Thyroid gland (tissue), 4 donors: Measurements from ENCODE around the gene OGDHL. TPM values are rescaled to one million over a fixed set of nuclear protein-coding genes. Genes with fewer than 3 reads are reported as not detected.

Source experiments
- DNase-seq, 2 donors: peaks; one replicate each; pipeline ENCODE4 v3.0.0-alpha.2; 2019
- H3K27ac ChIP-seq, 3 donors: fragments of 200-600 bp; sonication (generic); 1 replicate in 2 of 3; 2 replicates in 1 of 3; pipeline ENCODE4 v1.5.1; 2016 to 2019; ENCODE audit warnings: mild to moderate bottlenecking in 1 of 3, moderate library complexity in 1 of 3
- H3K27me3 ChIP-seq: fragments of 200-600 bp; sonication (generic); one replicate; pipeline ENCODE4 v1.5.1; 2019
- H3K36me3 ChIP-seq, 2 donors: fragments of 200-600 bp; sonication (generic); one replicate each; pipeline ENCODE4 v1.5.1; 2016 to 2019
- H3K4me1 ChIP-seq, 2 donors: fragments of 200-600 bp; sonication (generic); one replicate each; pipeline ENCODE4 v1.5.1; 2017 to 2019
- H3K4me3 ChIP-seq, 3 donors: fragments of 200-600 bp; sonication (generic); replicated peaks in 1 of 3; 1 replicate in 2 of 3; 2 replicates in 1 of 3; pipeline ENCODE4 v1.5.1; 2016; ENCODE audit warnings: mild to moderate bottlenecking in 1 of 3
- H3K9me3 ChIP-seq: fragments of 200-600 bp; sonication (generic); one replicate; pipeline ENCODE4 v1.5.1; 2017
- CTCF ChIP-seq, 6 experiments: fragments of 200-600 bp in 3 of 6; fragments of 450-650 bp in 3 of 6; sonication (generic) in 3 of 6; IDR thresholded peaks; one replicate each; pipeline ENCODE4 v1.5.1; 2016 to 2019; ENCODE audit warnings: antibody characterized with exemption in 6 of 6, mild to moderate bottlenecking in 2 of 6, inconsistent platforms in 1 of 6, moderate library complexity in 1 of 6
- POLR2A ChIP-seq, 2 donors: fragments of 450-650 bp; IDR thresholded peaks; one replicate each; pipeline ENCODE4 v1.6.1; 2017; ENCODE audit warnings: antibody characterized with exemption in 2 of 2, mild to moderate bottlenecking in 2 of 2, moderate library complexity in 1 of 2
- WGBS, 2 donors: methylation state at CpG; one replicate each; pipeline ENCODE4 v1.1.5; 2017; 5-methylcytosine and 5-hydroxymethylcytosine counted together
- intact Hi-C: fragments of 100-400 bp; cut with DNase I; formaldehyde crosslinking; loops from one replicate; pipeline ENCODE4 v1.15.1; 2023
- total RNA-seq, 4 donors: library from RNA; depleted of rRNA; stranded (reverse); fragments of >200 nt; gene quantifications; one replicate each; pipeline ENCODE4 v1.2.3, GENCODE V29; 2016

The OGDHL gene
- total RNA-seq, 4 donors from 2014 or later: 24.3 to 113 (median 70.0) TPM

GRCh38 chr10:49688261-49688846 is 73.8 kb downstream of the OGDHL start:
- TF ChIP-seq CTCF (IDR thresholded peaks at IDR 0.05) (no peak), POLR2A (IDR thresholded peaks at IDR 0.05) (no peak)
- intact Hi-C loops: no loop called here
- DNase-seq: no peak
- 12 to 21% methylated on average over 8 of the region's 8 CpGs for WGBS, 2 donors
- Histone ChIP-seq H3K27ac (no peak overlapping the region), H3K36me3 (no peaks in the 10 kb centered on the region), H3K4me1 (no peaks in the 10 kb centered on the region), H3K27me3 (no peaks in the 10 kb centered on the region), H3K4me3 (no peak overlapping the region), H3K9me3 (no peaks in the 10 kb centered on the region)

- DNase-seq: no peak
- intact Hi-C loops: no loop called here
- no peak overlapping the region for H3K27ac ChIP-seq
- H3K4me1 ChIP-seq: no peaks in the 10 kb centered on the region
- no peaks in the 10 kb centered on the region for H3K36me3 ChIP-seq
- no peaks in the 10 kb centered on the region for H3K27me3 ChIP-seq
- no peaks in the 10 kb centered on the region for H3K9me3 ChIP-seq
- no peak for TF ChIP-seq POLR2A (IDR thresholded peaks at IDR 0.05)
- no peak for TF ChIP-seq CTCF (IDR thresholded peaks at IDR 0.05)
- H3K4me3 ChIP-seq: no peak overlapping the region
- 59 to 77% methylated on average over 4 of the region's 4 CpGs for WGBS, 2 donors
Measured at GRCh38 chr10:49686651-49687050, 75.5 kb downstream of the OGDHL start.

Other genes starting within 250 kb of the OGDHL start
- 10 to 100 TPM; 27.9 to 50.2 (median 32.5) TPM for gene ERCC6, start 223.2 kb downstream of the OGDHL start, total RNA-seq
- gene SLC18A3, start 152.0 kb downstream of the OGDHL start, total RNA-seq: not detected
- not detected for gene CHAT, start 148.3 kb downstream of the OGDHL start, total RNA-seq
- gene C10orf53, start 82.7 kb downstream of the OGDHL start, total RNA-seq: not detected
- 10 to 100 TPM; 22.0 to 32.4 (median 23.5) TPM for gene PARG, start 179.7 kb upstream of the OGDHL start, total RNA-seq
- gene TIMM23B, start 179.7 kb upstream of the OGDHL start, total RNA-seq: 10 to 100 TPM; 18.9 to 48.9 (median 25.0) TPM
- 10 to 100 TPM; 11.5 to 21.2 (median 18.3) TPM for gene AGAP6, start 226.1 kb upstream of the OGDHL start, total RNA-seq